ENCODE results near the gene LY9. TPM values are rescaled to one million over a fixed set of nuclear protein-coding genes. Genes with fewer than 3 reads are reported as not detected.
"Not testable (repeated sequence)": the region's sequence is repeated elsewhere in the genome, so short reads cannot be mapped to it uniquely, and the experiment has no call there.

Gene LY9
- polyA plus RNA-seq, 1 experiment, result not detected

GRCh38 chr1:160866001-160866694 is 70.2 kb downstream of the LY9 start:
- CTCF ChIA-PET, result interaction anchor here (0.9 to 1.5 kb wide), 2 partner anchors 10 to 20 kb away, joined by 4 read pairs; no protein-coding TSS in a partner anchor
- no peaks in the 10 kb centered on the region for H3K36me3 ChIP-seq (ENCODE audit: control insufficient read depth, insufficient read depth, low read length)
- POLR2A ChIA-PET, result no interaction called here

GRCh38 chr1:160866695-160867260 is 70.8 kb downstream of the LY9 start:
- TF ChIP-seq CTCF (IDR thresholded peaks at IDR 0.05; ENCODE audit: insufficient read depth, low read depth, low read length), result no peak
- no peaks in the 10 kb centered on the region for H3K27me3 ChIP-seq (ENCODE audit: control insufficient read depth, insufficient read depth, low read length)
- H3K4me3 ChIP-seq (ENCODE audit: low read depth, low read length), result no peak overlapping the region
- DNase-seq (ENCODE audit: low read depth), result no peak
- ChIA-PET POLR2A (no interaction called here), CTCF (interaction anchor here (0.9 kb wide), 1 partner anchor 19 kb away, joined by 4 read pairs; no protein-coding TSS in a partner anchor)
- no peaks in the 10 kb centered on the region for H3K36me3 ChIP-seq (ENCODE audit: control insufficient read depth, insufficient read depth, low read length)

More at GRCh38 chr1:160866001-160866694, 70.2 kb downstream of the LY9 start:
- DNase-seq (ENCODE audit: low read depth), result no peak
- no peak overlapping the region for H3K4me3 ChIP-seq (ENCODE audit: low read depth, low read length)
- H3K27me3 ChIP-seq (ENCODE audit: control insufficient read depth, insufficient read depth, low read length), result no peaks in the 10 kb centered on the region
- TF ChIP-seq CTCF (IDR thresholded peaks at IDR 0.05; ENCODE audit: insufficient read depth, low read depth, low read length), result no peak

DNA sequence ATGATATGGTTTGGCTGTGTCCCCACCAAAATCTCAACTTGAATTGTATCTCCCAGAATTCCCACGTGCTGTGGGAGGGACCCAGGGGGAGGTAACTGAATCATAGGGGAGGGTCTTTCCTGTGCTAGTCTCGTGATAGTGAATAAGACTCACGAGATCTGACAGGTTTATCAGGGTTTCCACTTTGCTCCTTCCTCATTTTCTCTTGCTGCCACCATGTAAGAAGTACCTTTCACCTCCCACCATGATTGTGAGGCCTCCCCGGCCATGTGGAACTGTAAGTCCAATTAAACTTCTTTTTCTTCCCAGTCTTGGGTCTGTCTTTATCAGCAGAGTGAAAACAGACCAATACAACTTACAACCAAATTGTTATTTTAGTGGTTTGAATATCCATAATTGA is 71.7 kb downstream of the LY9 start:
- H3K4me3 ChIP-seq (ENCODE audit: low read depth, low read length); DNase-seq (ENCODE audit: low read depth); POLR2A ChIA-PET; H3K36me3 ChIP-seq (ENCODE audit: control insufficient read depth, insufficient read depth, low read length); H3K27me3 ChIP-seq (ENCODE audit: control insufficient read depth, insufficient read depth, low read length); CTCF ChIA-PET: not testable (repeated sequence)

DNA sequence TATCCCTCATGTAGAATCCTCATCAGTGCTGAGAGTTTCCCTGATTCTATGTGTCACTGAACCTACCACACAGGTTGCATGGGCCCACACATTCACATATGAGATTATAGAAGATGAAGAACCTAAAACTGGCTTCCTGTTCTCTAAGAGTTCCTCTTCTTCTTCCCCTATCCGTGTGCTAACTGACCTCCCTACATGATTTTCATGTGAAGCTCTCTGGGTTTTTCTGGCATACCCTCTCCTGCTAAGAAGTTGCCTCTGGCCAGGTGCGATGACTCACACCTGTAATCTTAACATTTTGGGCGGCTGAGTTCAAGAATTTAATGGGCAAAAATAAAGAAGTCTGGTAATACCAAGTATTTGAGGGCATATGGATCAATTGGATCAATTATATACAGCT is 72.2 kb downstream of the LY9 start:
- ChIA-PET CTCF (interaction anchor here (0.7 kb wide), 1 partner anchor 184 kb away, joined by 3 read pairs; no protein-coding TSS in a partner anchor), POLR2A (no interaction called here)
- TF ChIP-seq CTCF (IDR thresholded peaks at IDR 0.05; ENCODE audit: insufficient read depth, low read depth, low read length), result no peak
- DNase-seq (ENCODE audit: low read depth), result no peak
- Histone ChIP-seq H3K4me3 (ENCODE audit: low read depth, low read length) (no peak overlapping the region), H3K27me3 (ENCODE audit: control insufficient read depth, insufficient read depth, low read length) (no peaks in the 10 kb centered on the region), H3K36me3 (ENCODE audit: control insufficient read depth, insufficient read depth, low read length) (no peaks in the 10 kb centered on the region)

DNA sequence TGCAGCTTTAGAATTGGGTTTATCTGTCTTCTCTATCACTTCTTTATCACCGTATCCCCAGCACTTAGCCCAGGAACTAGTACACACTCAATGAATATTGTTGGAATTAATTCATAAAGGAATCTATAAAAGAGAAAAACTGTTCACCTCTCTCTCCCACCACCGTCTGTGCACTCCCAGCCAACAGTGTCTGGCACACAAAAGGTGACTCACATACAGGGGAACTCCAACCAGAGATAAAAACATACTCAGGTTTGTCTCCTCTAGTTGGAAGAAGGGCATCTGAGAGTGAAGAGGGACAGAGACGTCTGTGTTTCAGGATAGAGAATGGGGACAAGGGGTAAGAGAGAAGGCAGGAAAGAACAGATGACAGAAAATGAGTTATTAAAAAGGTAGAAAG is 79.0 kb downstream of the LY9 start:
- Histone ChIP-seq H3K4me3 (ENCODE audit: low read depth, low read length) (no peak overlapping the region), H3K27me3 (ENCODE audit: control insufficient read depth, insufficient read depth, low read length) (no peaks in the 10 kb centered on the region), H3K36me3 (ENCODE audit: control insufficient read depth, insufficient read depth, low read length) (no peaks in the 10 kb centered on the region)
- DNase-seq (ENCODE audit: low read depth), result no peak
- ChIA-PET POLR2A (no interaction called here), CTCF (interaction anchor here (0.9 kb wide), 1 partner anchor 10 kb away, joined by 3 read pairs; the partner anchor contains the start of gene ITLN1)
- no peak for TF ChIP-seq CTCF (IDR thresholded peaks at IDR 0.05; ENCODE audit: insufficient read depth, low read depth, low read length)

DNA sequence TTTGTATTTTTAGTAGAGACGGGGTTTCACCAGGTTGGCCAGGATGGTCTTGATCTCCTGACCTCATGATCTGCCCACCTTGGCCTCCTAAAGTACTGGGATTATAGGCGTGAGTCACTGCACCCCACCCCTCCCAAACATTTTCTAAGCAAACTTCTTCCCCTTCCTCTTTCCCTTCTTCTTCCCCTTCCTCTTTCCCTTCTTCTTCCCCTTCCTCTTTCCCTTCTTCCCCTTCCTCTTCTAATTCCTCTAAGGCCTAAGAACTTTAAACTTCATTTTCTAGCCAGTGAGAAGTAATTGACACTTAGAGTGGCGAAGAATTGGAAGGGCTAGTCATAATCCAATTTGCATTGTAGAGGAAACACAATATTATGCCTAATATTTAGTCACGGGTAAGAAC is 79.6 kb downstream of the LY9 start:
- DNase-seq (ENCODE audit: low read depth); H3K36me3 ChIP-seq (ENCODE audit: control insufficient read depth, insufficient read depth, low read length); H3K27me3 ChIP-seq (ENCODE audit: control insufficient read depth, insufficient read depth, low read length); POLR2A ChIA-PET; CTCF ChIA-PET; H3K4me3 ChIP-seq (ENCODE audit: low read depth, low read length): not testable (repeated sequence)

Measured in BJ (cell line).